ENCODE measurements around the gene GSTT4.

DNA sequence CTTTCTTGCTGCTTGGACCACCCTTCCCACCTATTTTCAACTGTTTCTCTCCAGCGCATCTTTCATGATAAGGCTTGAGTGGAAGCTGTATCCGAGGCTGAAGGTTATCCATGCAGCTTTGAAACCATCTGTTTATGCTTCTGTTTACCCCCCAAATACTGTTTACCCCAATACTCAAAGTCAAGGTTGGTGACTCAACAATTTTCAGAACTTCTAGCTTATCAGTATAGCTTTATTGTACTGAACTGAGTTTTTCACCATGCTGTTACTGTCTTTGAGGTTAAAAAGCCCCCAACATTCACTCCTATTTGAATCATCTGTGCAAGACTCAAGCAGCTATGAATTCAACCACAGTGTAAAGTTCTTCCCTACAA lies 4.8 kb upstream of the GSTT4 start:
- TF ChIP-seq CTCF (IDR thresholded peaks at IDR 0.05; ENCODE audit: low read depth, low read length, poor library complexity, severe bottlenecking): no peak
- no peak for TF ChIP-seq EZH2phosphoT487 (IDR thresholded peaks at IDR 0.05; ENCODE audit: borderline replicate concordance, low read length)
